ENCODE results near the gene PMF1.

PMF1 gene

DNA sequence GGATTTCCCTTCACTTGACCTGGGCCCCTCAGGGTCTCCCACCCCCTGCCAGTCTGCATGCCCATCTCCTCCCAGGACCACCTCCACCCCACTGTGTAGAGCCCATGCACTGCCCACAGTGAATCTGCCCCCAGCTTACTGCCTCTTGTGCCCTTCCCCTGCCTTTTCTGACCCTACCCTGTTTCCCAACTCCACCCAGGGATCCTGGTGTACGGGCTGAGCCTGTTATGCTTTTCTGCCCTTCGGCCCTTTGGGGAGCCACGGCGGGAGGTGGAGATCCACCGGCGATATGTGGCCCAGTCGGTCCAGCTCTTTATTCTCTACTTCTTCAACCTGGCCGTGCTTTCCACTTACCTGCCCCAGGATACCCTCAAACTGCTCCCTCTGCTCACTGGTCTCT lies 73.3 kb downstream of the PMF1 start:
- no peak overlapping the region for H3K27ac ChIP-seq (ENCODE audit: low read depth, low read length, poor library complexity, severe bottlenecking)
- H3K4me1 ChIP-seq (ENCODE audit: insufficient read depth, low read length, severe bottlenecking): peaks cover 24% of the 10 kb centered on the region
- H3K27me3 ChIP-seq (ENCODE audit: insufficient read depth, low read length): no peaks in the 10 kb centered on the region
- no peaks in the 10 kb centered on the region for H3K9me3 ChIP-seq (ENCODE audit: low read length)
- H3F3A ChIP-seq (ENCODE audit: insufficient read depth, low read length): no peaks in the 10 kb centered on the region
- H3K9me2 ChIP-seq (ENCODE audit: low read depth, low read length): no peaks in the 10 kb centered on the region
- TF ChIP-seq, protein P1, sequence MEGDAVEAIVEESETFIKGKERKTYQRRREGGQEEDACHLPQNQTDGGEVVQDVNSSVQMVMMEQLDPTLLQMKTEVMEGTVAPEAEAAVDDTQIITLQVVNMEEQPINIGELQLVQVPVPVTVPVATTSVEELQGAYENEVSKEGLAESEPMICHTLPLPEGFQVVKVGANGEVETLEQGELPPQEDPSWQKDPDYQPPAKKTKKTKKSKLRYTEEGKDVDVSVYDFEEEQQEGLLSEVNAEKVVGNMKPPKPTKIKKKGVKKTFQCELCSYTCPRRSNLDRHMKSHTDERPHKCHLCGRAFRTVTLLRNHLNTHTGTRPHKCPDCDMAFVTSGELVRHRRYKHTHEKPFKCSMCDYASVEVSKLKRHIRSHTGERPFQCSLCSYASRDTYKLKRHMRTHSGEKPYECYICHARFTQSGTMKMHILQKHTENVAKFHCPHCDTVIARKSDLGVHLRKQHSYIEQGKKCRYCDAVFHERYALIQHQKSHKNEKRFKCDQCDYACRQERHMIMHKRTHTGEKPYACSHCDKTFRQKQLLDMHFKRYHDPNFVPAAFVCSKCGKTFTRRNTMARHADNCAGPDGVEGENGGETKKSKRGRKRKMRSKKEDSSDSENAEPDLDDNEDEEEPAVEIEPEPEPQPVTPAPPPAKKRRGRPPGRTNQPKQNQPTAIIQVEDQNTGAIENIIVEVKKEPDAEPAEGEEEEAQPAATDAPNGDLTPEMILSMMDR (IDR thresholded peaks at IDR 0.05; ENCODE audit: low read length): no peak
- no peak for TF ChIP-seq EZH2 (IDR thresholded peaks at IDR 0.05; ENCODE audit: borderline replicate concordance, low read length)
- H3K4me2 ChIP-seq (ENCODE audit: low read length): no peak overlapping the region
- H3K79me2 ChIP-seq (ENCODE audit: insufficient read depth, low read length): peaks cover 18% of the 10 kb centered on the region
- H2AFZ ChIP-seq (ENCODE audit: low read length): no peak overlapping the region
- H3K4me3 ChIP-seq (ENCODE audit: low read depth, low read length, poor library complexity, severe bottlenecking): no peak overlapping the region
- H4K20me1 ChIP-seq (ENCODE audit: insufficient read depth, low read length): no peaks in the 10 kb centered on the region
- no peaks in the 10 kb centered on the region for H3K36me3 ChIP-seq (ENCODE audit: insufficient read depth, low read length)
- H3K9ac ChIP-seq (ENCODE audit: low read length): no peak overlapping the region

All from OCI-LY1 (cell line).